Measurements from ENCODE around the gene UQCRC1.

Gene UQCRC1

DNA sequence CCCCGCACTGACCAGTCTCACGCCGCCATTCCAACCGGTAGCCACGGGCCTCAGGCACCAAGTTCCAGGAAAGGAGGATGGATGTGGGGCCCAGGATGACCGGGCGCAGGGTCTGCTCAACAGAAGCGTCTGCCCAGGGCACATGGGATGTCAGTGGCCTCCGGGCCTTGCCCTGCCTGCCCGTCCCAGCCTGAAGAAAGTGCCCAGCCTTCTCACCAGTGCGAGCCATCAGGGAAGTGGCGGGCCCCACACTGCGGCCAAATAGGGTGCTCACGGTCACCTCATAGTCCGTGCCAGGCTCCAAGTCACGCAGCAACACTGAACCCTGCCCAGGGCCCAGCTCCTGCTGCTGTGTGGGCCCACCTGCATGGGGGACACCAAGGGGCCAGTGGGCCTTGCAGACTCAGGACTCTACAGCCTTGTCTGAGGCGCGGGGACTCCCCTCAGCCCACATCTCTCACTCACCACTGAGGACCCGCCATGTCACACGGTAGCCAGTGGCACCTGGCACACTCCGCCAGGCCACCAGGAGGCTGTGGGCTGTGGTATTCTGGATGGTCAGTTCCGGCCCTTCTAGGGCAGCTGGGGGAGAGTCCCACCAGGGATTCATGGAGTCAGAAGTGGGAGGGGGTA, 17.4 kb downstream of the UQCRC1 start:
- no peak overlapping the region for H3K4me3 ChIP-seq (ENCODE audit: low read depth, low read length)
- TF ChIP-seq, protein P1, sequence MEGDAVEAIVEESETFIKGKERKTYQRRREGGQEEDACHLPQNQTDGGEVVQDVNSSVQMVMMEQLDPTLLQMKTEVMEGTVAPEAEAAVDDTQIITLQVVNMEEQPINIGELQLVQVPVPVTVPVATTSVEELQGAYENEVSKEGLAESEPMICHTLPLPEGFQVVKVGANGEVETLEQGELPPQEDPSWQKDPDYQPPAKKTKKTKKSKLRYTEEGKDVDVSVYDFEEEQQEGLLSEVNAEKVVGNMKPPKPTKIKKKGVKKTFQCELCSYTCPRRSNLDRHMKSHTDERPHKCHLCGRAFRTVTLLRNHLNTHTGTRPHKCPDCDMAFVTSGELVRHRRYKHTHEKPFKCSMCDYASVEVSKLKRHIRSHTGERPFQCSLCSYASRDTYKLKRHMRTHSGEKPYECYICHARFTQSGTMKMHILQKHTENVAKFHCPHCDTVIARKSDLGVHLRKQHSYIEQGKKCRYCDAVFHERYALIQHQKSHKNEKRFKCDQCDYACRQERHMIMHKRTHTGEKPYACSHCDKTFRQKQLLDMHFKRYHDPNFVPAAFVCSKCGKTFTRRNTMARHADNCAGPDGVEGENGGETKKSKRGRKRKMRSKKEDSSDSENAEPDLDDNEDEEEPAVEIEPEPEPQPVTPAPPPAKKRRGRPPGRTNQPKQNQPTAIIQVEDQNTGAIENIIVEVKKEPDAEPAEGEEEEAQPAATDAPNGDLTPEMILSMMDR (IDR thresholded peaks at IDR 0.05; ENCODE audit: low read depth, low read length): no peak
- DNase-seq (ENCODE audit: low read depth, low spot score): no peak
- in situ Hi-C loops (cut with HindIII; ENCODE audit: low sequenced_read_pairs): no loop called here

DNA sequence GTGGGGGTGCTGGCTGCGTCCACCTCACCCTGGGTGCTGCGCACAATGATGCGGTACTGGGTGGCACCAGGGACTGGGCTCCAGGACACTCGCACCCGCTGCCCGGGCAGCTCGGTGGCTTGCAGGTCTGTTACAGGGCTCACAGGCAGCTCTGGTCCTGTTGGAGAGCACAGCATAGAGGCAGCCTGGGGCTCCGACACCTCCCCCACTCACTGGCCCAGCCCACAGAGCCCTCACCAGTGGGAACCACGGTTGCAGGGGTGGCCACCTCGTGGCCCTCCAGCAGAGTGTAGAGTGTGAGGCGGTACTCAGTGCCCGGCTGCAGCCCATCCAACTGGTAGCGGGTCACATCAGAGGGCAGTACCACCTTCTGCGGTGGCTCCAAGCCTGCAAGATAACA, 18.0 kb downstream of the UQCRC1 start:
- TF ChIP-seq, protein P1 (IDR thresholded peaks at IDR 0.05; ENCODE audit: low read depth, low read length): no peak
- H3K4me3 ChIP-seq (ENCODE audit: low read depth, low read length): no peak overlapping the region
- in situ Hi-C loops (cut with HindIII; ENCODE audit: low sequenced_read_pairs): no loop called here
- DNase-seq (ENCODE audit: low read depth, low spot score): no peak

DNA sequence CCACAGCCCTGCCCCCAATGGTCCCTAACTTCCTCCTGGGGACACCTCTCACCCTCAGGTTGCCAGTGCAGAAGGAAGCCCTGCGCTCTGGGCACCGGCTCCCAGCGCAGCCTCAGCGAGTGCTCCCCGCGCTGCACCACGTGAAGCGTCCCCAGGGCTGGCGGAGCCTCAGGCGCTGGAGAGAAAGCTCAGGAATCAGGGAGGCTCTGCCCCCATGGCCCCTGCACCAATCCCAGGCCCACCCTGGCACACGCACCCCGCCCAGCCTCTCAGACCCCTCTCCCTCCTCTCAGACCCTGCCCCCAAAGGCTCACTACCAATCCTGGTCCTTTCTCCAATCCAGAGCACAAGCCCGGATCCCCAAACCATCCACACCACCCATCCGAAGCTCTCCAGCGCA, 21.2 kb downstream of the UQCRC1 start:
- in situ Hi-C loops (cut with HindIII; ENCODE audit: low sequenced_read_pairs): no loop called here
- no peak for DNase-seq (ENCODE audit: low read depth, low spot score)
- TF ChIP-seq, protein P1 (IDR thresholded peaks at IDR 0.05; ENCODE audit: low read depth, low read length): no peak
- H3K4me3 ChIP-seq (ENCODE audit: low read depth, low read length): no peak overlapping the region

DNA sequence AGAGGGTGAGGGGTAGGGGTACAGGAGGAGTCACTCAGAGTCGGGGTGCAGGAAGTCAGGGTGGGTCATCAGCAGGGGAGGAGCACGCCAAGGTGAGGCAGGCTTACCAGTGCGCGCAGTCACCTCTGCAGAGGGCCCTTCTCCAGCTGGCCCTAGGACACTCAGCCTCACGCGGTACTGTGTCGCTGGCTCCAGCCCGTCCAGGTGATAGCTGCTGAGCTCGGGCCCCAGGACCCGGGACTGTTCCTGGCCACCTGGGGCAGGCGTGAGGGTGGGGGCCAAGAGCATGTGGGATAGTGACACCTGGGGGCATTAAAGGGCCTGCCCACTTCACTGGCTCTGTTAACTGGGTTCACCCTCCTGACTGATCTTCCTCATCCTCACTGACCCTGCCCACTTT, 21.8 kb downstream of the UQCRC1 start:
- TF ChIP-seq, protein P1 (IDR thresholded peaks at IDR 0.05; ENCODE audit: low read depth, low read length): no peak
- no peak overlapping the region for H3K4me3 ChIP-seq (ENCODE audit: low read depth, low read length)
- in situ Hi-C loops (cut with HindIII; ENCODE audit: low sequenced_read_pairs): no loop called here
- DNase-seq (ENCODE audit: low read depth, low spot score): no peak

DNA sequence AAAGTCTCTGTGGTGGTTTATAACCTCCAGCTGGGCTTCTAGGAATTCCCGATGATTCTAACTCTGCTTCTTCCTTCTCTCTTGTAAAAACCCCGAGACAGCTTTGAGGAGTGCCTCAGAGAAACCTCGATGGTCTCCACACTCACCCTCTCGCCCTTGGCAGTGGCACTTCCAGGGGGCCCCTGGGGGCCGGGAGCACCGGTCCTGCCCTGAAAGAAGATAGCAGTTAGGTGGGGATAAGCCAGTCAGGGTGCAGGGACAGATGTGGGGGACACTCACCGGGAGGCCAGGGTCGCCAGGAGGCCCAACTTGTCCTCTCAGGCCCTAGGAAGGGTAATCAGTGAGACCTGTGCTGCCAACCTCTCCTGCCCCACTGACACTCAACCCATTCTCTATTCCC, 24.0 kb downstream of the UQCRC1 start:
- in situ Hi-C loops (cut with HindIII; ENCODE audit: low sequenced_read_pairs): no loop called here
- TF ChIP-seq, protein P1 (IDR thresholded peaks at IDR 0.05; ENCODE audit: low read depth, low read length): no peak
- DNase-seq (ENCODE audit: low read depth, low spot score): no peak
- H3K4me3 ChIP-seq (ENCODE audit: low read depth, low read length): no peak overlapping the region

DNA sequence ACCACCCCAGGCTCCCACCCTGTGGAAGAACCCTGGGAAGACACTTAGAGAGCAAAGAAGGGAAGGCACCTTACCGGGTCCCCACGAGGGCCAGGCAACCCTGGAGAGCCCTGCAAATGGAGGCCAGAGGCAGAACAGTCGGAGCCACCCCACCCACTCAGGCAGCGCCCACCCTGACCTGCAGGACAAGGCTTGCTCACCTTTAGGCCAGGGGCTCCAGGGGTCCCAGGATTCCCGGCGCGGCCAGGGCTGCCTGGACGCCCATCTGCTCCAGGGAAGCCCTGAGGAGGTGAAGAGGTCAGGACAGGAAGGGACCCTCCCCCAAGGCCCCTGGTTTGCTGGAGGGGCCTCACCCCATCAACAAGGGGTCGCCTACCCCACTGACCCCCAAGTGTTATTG, 24.6 kb downstream of the UQCRC1 start:
- no peak overlapping the region for H3K4me3 ChIP-seq (ENCODE audit: low read depth, low read length)
- DNase-seq (ENCODE audit: low read depth, low spot score): no peak
- TF ChIP-seq, protein P1 (IDR thresholded peaks at IDR 0.05; ENCODE audit: low read depth, low read length): no peak
- in situ Hi-C loops (cut with HindIII; ENCODE audit: low sequenced_read_pairs): no loop called here
